HepG2 (cell line): ENCODE results near the gene TEX19. TPM values are rescaled to one million over a fixed set of nuclear protein-coding genes. Genes with fewer than 3 reads are reported as not detected.

Source experiments
- ATM ChIP-seq: fragments of 450-650 bp; IDR thresholded peaks from 2 replicates; pipeline ENCODE4 v1.7.1; 2017; ENCODE audit warnings: mild to moderate bottlenecking, borderline replicate concordance
- KLF16 ChIP-seq, 2 experiments: sonication (generic) in 1 of 2; formaldehyde crosslinking in 1 of 2; IDR thresholded peaks; 2 replicates each; pipeline versions ENCODE4 v1.6.1 to v1.8.0; 2016 to 2023; ENCODE audit warnings: missing genetic modification reagents in 2 of 2, missing compliant biosample characterization in 1 of 2
- NFKBIZ ChIP-seq: IDR thresholded peaks from 2 replicates; pipeline ENCODE4 v1.6.1; 2018; ENCODE audit warnings: missing genetic modification reagents, missing compliant biosample characterization
- ZNF232 ChIP-seq: sonication (generic); formaldehyde crosslinking; IDR thresholded peaks from 2 replicates; pipeline ENCODE4 v1.4.0; 2020; ENCODE audit warnings: missing genetic modification reagents, borderline replicate concordance
- ZNF605 ChIP-seq: sonication (generic); formaldehyde crosslinking; IDR thresholded peaks from 2 replicates; pipeline ENCODE4 v1.8.0; 2022; ENCODE audit warnings: mild to moderate bottlenecking, missing genetic modification reagents
- ZNF644 ChIP-seq: IDR thresholded peaks from 2 replicates; pipeline ENCODE4 v1.6.1; 2016; ENCODE audit warnings: low read depth
- polyA plus RNA-seq, 8 experiments: library from polyadenylated mRNA; depleted of rRNA in 3 of 8; stranded (reverse) in 7 of 8; unstranded in 1 of 8; fragments of >200 nt; fragmentation: Illumina TruSeq in 4 of 8; extraction: Trizol in 4 of 8; gene quantifications; 2 replicates each; pipeline versions ENCODE4 v1.2.1 to v1.2.3, GENCODE V29; 2011 to 2016; ENCODE audit warnings: low read depth in 4 of 8, missing spikeins in 1 of 8, mixed read lengths in 1 of 8; ENCODE audit not compliant: insufficient read depth in 1 of 8
- total RNA-seq, 5 experiments: library from RNA; depleted of rRNA; stranded (reverse); fragments of >200 nt; fragmentation: Illumina TruSeq; extraction: Trizol; gene quantifications; 2 replicates each; pipeline ENCODE4 v1.2.3, GENCODE V29; 2016; ENCODE audit warnings: low read depth in 1 of 5
- TF ChIP-seq, protein P1 (sequence below), 2 experiments: sonication (generic) in 1 of 2; formaldehyde crosslinking in 1 of 2; IDR thresholded peaks; 2 replicates each; pipeline versions ENCODE4 v1.6.1 to v1.9.0; 2014 to 2022; ENCODE audit warnings: antibody characterized with exemption in 1 of 2, borderline replicate concordance in 1 of 2, inconsistent platforms in 1 of 2, low read depth in 1 of 2, missing genetic modification reagents in 1 of 2
- TF ChIP-seq, protein P2 (sequence below), 2 experiments: IDR thresholded peaks; 2 replicates each; pipeline ENCODE4 v1.6.1; 2011 to 2012; ENCODE audit warnings: low read length in 2 of 2, borderline replicate concordance in 1 of 2, low read depth in 1 of 2, mild to moderate bottlenecking in 1 of 2, moderate library complexity in 1 of 2
- TF ChIP-seq, protein P3 (sequence below): sonication (generic); formaldehyde crosslinking; IDR thresholded peaks from 2 replicates; pipeline ENCODE4 v1.5.0; 2020; ENCODE audit warnings: mild to moderate bottlenecking, low read depth, missing genetic modification reagents, borderline replicate concordance
- TF ChIP-seq, protein P4 (sequence below): sonication (generic); formaldehyde crosslinking; IDR thresholded peaks from 2 replicates; pipeline ENCODE4 v1.9.0; 2022; ENCODE audit warnings: low read depth, missing genetic modification reagents
- TF ChIP-seq, protein P5 (sequence below): sonication (generic); formaldehyde crosslinking; IDR thresholded peaks from 2 replicates; pipeline ENCODE4 v1.5.1; 2020; ENCODE audit warnings: mild to moderate bottlenecking, missing genetic modification reagents, moderate library complexity

TEX19 gene
- total and polyA plus RNA-seq, 2 of the 13 experiments (the other 11 are each of a cell fraction or from before 2014, with no cell fraction given): 1.3 to 6.0 TPM

DNA sequence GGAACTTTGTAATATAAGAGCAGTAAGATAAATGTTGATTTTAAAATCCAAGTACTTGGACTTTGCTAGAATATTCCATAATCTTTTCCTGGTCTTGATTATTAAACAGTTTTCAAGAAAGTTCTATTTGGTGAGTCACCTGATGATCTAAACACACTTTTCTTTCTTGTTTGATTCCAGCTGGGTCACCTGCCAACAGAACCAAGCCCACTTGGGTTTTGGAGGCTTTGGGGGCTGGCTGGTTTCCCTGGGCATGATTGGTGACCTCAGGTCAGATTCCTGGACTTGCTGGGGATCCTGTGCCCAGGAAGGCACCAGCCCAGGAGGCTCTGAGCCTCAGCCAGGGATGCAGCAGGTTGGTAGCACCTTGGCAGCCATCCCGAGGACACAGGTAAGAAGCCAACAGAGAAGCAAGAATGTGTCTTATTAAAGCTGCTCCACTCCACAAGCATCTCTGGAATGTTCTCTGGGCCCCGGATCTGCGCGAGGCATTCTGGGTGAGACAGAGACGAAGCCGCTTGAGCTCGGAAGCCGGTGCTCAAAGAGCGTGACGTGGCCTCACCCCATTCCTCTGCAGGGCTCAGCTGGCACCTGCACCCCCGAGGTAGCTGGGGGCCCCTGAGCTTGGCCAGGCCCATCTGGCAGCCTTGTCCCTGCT, 3.1 kb upstream of the TEX19 start (continued):
- TF ChIP-seq, protein P1, sequence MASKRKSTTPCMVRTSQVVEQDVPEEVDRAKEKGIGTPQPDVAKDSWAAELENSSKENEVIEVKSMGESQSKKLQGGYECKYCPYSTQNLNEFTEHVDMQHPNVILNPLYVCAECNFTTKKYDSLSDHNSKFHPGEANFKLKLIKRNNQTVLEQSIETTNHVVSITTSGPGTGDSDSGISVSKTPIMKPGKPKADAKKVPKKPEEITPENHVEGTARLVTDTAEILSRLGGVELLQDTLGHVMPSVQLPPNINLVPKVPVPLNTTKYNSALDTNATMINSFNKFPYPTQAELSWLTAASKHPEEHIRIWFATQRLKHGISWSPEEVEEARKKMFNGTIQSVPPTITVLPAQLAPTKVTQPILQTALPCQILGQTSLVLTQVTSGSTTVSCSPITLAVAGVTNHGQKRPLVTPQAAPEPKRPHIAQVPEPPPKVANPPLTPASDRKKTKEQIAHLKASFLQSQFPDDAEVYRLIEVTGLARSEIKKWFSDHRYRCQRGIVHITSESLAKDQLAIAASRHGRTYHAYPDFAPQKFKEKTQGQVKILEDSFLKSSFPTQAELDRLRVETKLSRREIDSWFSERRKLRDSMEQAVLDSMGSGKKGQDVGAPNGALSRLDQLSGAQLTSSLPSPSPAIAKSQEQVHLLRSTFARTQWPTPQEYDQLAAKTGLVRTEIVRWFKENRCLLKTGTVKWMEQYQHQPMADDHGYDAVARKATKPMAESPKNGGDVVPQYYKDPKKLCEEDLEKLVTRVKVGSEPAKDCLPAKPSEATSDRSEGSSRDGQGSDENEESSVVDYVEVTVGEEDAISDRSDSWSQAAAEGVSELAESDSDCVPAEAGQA (IDR thresholded peaks at IDR 0.05; ENCODE audit: low read depth): 0 out of 2 replicates have a peak, but pooled peaks have one; percentile 30
- TF ChIP-seq, protein P1 (CRISPR knock-in tag; IDR thresholded peaks at IDR 0.05; ENCODE audit: borderline replicate concordance): no peak
- TF ChIP-seq ATM (no peak), NFKBIZ (CRISPR knock-in tag) (no peak), ZNF232 (CRISPR knock-in tag) (0 out of 2 replicates have a peak, but pooled peaks have one; percentile 52), ZNF644 (CRISPR knock-in tag) (no peak), KLF16 (CRISPR knock-in tag; IDR thresholded peaks at IDR 0.05) (no peak), ZNF605 (CRISPR knock-in tag) (peak; percentile 39; the same call in 1 of the 2 replicates)
- TF ChIP-seq, protein P2, sequence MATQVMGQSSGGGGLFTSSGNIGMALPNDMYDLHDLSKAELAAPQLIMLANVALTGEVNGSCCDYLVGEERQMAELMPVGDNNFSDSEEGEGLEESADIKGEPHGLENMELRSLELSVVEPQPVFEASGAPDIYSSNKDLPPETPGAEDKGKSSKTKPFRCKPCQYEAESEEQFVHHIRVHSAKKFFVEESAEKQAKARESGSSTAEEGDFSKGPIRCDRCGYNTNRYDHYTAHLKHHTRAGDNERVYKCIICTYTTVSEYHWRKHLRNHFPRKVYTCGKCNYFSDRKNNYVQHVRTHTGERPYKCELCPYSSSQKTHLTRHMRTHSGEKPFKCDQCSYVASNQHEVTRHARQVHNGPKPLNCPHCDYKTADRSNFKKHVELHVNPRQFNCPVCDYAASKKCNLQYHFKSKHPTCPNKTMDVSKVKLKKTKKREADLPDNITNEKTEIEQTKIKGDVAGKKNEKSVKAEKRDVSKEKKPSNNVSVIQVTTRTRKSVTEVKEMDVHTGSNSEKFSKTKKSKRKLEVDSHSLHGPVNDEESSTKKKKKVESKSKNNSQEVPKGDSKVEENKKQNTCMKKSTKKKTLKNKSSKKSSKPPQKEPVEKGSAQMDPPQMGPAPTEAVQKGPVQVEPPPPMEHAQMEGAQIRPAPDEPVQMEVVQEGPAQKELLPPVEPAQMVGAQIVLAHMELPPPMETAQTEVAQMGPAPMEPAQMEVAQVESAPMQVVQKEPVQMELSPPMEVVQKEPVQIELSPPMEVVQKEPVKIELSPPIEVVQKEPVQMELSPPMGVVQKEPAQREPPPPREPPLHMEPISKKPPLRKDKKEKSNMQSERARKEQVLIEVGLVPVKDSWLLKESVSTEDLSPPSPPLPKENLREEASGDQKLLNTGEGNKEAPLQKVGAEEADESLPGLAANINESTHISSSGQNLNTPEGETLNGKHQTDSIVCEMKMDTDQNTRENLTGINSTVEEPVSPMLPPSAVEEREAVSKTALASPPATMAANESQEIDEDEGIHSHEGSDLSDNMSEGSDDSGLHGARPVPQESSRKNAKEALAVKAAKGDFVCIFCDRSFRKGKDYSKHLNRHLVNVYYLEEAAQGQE (IDR thresholded peaks at IDR 0.05; ENCODE audit: borderline replicate concordance in 1 of 2, low read depth in 1 of 2, low read length in 2 of 2): 0 out of 4 replicates have a peak, but pooled peaks of 1 of the 2 experiments have one; percentile 3
- TF ChIP-seq, protein P3, sequence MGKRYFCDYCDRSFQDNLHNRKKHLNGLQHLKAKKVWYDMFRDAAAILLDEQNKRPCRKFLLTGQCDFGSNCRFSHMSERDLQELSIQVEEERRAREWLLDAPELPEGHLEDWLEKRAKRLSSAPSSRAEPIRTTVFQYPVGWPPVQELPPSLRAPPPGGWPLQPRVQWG (CRISPR knock-in tag): no peak
- TF ChIP-seq, protein P4, sequence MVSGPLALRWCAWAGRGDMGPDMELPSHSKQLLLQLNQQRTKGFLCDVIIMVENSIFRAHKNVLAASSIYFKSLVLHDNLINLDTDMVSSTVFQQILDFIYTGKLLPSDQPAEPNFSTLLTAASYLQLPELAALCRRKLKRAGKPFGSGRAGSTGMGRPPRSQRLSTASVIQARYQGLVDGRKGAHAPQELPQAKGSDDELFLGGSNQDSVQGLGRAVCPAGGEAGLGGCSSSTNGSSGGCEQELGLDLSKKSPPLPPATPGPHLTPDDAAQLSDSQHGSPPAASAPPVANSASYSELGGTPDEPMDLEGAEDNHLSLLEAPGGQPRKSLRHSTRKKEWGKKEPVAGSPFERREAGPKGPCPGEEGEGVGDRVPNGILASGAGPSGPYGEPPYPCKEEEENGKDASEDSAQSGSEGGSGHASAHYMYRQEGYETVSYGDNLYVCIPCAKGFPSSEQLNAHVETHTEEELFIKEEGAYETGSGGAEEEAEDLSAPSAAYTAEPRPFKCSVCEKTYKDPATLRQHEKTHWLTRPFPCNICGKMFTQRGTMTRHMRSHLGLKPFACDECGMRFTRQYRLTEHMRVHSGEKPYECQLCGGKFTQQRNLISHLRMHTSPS: peak; percentile 23; the same call in 1 of the 2 replicates
- TF ChIP-seq, protein P5, sequence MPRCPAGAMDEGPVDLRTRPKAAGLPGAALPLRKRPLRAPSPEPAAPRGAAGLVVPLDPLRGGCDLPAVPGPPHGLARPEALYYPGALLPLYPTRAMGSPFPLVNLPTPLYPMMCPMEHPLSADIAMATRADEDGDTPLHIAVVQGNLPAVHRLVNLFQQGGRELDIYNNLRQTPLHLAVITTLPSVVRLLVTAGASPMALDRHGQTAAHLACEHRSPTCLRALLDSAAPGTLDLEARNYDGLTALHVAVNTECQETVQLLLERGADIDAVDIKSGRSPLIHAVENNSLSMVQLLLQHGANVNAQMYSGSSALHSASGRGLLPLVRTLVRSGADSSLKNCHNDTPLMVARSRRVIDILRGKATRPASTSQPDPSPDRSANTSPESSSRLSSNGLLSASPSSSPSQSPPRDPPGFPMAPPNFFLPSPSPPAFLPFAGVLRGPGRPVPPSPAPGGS (CRISPR knock-in tag): no peak
